ENCODE measurements around the gene FBN1. TPM values are rescaled to one million over a fixed set of nuclear protein-coding genes. Genes with fewer than 3 reads are reported as not detected.

The FBN1 gene
- total RNA-seq, 2 experiments from 2014 or later = 1.1 to 1.6 TPM

DNA sequence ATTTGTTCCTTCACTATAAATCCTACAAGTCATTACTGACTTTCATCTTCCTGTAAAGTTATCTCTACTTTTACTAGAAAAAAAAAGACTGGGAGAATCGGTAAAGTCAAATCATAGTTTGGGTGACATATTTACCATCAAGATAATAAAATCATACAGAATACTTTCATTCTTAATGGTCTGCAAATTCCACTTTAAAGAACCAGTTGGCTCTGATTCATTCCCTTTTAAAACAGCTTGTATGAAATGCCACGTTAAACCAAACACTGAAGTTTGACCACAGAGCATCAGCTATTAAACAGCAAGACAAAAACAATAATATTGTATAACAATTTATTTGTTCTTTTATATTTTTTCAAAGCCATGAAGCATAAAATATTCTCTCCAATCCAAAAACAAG lies 100.7 kb downstream of the FBN1 start:
- H3K27ac Mint-ChIP-seq = no peak overlapping the region
- peaks cover 6% of the 10 kb centered on the region for H3K27me3 Mint-ChIP-seq
- no peak overlapping the region for H3K4me3 Mint-ChIP-seq
- ChIA-PET POLR2A (no interaction called here), CTCF (no interaction called here)
- no peak for DNase-seq
- no peaks in the 10 kb centered on the region for H3K4me1 Mint-ChIP-seq
- H3K9me3 Mint-ChIP-seq = no peaks in the 10 kb centered on the region
- H3K36me3 Mint-ChIP-seq (ENCODE audit: low read depth) = no peaks in the 10 kb centered on the region

DNA sequence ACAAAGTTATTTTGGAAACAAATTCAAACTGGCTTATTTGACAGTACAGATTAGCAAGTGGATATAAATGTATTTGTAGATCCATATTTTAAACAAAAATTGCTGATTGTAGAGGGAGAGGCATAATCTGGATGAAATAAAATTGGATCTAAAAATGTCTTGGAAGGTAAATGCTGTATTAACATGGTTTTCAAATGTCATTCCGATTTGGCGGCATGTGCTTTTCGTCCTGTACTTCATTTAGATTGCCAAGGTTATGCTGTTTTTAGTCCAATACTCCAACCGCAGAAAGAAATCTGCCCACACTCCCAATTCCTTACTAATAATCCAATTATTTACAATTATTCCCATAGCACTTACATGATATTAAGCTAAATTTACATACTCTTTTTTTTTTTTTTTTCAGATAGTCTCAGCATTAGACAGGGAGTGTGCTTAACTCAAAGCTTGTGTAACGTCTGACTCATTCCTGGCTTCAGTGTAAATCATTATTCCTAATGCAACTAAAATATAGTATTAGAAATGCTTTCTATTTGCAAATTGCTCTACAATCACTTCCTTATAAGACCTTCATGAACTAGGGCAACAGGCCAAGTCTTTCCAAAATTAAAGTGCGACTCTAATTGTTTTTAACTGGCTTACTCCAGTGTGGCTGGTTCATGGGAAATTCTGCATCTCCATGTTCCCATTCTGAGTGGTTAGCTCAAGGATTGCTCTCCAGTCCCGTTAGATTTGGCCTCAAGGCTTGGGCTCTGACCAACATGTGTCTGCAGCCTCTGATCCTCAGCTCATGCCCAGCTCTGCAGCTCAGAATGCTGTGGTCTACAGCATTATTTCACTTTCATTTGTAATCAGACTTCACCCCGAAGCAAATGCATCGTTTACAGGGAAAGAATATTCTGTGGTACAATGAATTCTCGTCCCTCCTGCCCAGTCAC lies 103.9 kb downstream of the FBN1 start:
- Mint-ChIP-seq H3K27ac (no peak overlapping the region), H3K4me1 (no peaks in the 10 kb centered on the region), H3K9me3 (no peaks in the 10 kb centered on the region), H3K4me3 (no peak overlapping the region), H3K27me3 (peaks cover 6% of the 10 kb centered on the region), H3K36me3 (ENCODE audit: low read depth) (no peaks in the 10 kb centered on the region)
- no peak for DNase-seq
- POLR2A ChIA-PET = no interaction called here
- CTCF ChIA-PET = no interaction called here

DNA sequence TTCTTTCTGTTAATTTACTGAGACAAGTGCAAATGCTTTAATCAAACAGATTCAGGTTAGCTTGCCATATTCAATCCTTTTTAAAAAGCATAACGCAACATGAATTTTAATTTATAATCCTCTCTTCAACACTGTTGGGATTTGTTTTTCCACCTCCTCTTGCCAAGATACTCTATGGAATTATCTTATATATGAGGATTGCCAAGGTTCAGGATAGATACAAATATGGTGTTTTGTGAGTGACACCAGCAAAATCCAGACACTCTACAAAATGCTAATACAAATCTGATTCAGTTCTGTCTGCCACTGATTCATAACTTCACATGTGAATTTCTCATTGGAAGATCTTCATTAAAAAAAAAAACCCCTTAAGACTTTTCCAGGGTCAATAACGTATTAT lies 104.8 kb downstream of the FBN1 start:
- ChIA-PET POLR2A (no interaction called here), CTCF (no interaction called here)
- Mint-ChIP-seq H3K4me1 (no peaks in the 10 kb centered on the region), H3K9me3 (no peaks in the 10 kb centered on the region), H3K27me3 (peaks cover 6% of the 10 kb centered on the region), H3K27ac (no peak overlapping the region), H3K4me3 (no peak overlapping the region), H3K36me3 (ENCODE audit: low read depth) (no peaks in the 10 kb centered on the region)
- DNase-seq = no peak

DNA sequence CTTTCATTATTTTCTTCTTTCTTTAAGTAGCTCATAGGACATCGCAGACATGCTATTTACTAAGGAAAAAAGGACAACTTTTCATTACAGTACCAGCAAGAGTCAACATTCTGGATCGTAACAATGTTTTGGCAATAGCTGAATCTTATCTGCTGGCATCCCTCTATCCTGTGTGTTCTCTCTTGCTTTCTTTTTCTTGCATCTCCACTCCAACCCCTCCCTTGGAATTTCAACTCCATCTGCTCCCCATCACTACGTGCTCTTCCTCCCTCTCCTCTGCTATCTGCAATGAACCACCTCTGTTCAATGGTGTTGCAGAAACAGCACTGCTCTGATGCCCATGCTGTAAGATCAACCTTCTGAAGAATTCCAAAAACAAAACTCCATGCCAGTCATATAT lies 106.6 kb downstream of the FBN1 start:
- ChIA-PET POLR2A (no interaction called here), CTCF (no interaction called here)

DNA sequence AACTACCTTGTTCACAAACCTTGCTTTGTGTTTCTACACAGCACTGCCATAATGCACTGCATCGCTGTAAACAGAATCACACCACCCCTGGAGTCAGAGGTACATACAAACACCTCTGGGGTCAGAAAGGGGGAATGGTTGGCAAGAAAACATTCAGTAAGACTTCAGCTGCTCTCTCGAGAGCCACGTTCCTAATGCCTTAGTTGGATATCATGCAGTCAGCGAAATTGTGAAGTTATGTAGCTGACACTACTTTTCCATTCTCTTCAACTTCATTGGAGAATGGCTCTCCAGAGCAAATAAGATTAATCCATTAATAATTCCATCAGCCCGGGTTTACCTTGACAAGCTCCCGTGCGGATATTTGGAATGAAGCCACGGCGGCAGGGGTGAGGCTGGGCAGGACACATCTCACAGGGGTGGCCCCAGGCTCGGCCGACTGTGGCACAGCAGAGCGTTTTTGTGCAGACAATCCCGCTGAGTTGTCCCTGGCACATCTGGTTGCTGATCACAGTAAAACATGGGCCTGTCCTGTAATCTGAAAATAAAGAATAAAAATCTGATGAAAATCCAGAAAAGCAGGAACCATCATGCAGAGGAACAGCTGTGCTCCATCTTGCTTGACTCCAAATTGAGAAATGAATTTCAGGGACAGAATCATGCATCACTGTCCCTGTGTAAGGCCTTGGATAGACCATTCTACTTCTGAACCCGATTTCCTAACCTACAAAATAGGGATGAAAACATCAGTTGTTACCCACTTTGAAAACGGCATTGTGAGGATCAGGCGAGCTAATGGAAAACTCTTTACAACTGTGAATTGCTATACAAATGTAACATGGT lies 108.0 kb downstream of the FBN1 start:
- DNase-seq = no peak
- CTCF ChIA-PET = no interaction called here
- Mint-ChIP-seq H3K9me3 (no peaks in the 10 kb centered on the region), H3K27ac (no peak overlapping the region), H3K27me3 (peaks cover 4% of the 10 kb centered on the region), H3K4me3 (no peak overlapping the region), H3K36me3 (ENCODE audit: low read depth) (no peaks in the 10 kb centered on the region), H3K4me1 (no peaks in the 10 kb centered on the region)
- POLR2A ChIA-PET = no interaction called here

More for the DNA sequence above, 106.6 kb downstream of the FBN1 start:
- Mint-ChIP-seq H3K9me3 (no peaks in the 10 kb centered on the region), H3K27ac (no peak overlapping the region), H3K27me3 (peaks cover 6% of the 10 kb centered on the region), H3K36me3 (ENCODE audit: low read depth) (no peaks in the 10 kb centered on the region), H3K4me3 (no peak overlapping the region), H3K4me1 (no peaks in the 10 kb centered on the region)
- DNase-seq = no peak

DNA sequence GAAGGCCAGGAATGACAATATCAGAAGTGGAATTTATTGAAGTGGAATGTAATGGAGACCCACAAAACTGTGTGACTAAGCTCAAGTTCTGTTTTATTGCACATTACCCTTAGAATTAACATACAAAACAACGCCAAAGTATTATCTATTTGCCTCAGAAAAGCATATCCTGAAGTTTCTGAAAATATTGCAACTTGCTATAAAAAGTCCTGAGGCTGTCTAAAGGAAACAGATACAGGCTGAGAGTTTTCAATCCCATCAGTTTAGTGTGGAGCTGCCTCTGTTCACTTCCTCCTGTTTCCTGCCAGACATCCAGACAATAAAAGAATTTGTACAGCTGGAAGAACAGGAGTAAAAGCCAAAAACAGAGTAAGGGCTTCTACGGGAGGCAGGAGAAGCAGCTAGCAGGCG lies 108.8 kb downstream of the FBN1 start:
- ChIA-PET CTCF (no interaction called here), POLR2A (no interaction called here)
- Mint-ChIP-seq H3K4me3 (no peak overlapping the region), H3K27ac (no peak overlapping the region), H3K36me3 (ENCODE audit: low read depth) (no peaks in the 10 kb centered on the region), H3K9me3 (no peaks in the 10 kb centered on the region), H3K4me1 (no peaks in the 10 kb centered on the region), H3K27me3 (peaks cover 4% of the 10 kb centered on the region)
- DNase-seq = no peak

DNA sequence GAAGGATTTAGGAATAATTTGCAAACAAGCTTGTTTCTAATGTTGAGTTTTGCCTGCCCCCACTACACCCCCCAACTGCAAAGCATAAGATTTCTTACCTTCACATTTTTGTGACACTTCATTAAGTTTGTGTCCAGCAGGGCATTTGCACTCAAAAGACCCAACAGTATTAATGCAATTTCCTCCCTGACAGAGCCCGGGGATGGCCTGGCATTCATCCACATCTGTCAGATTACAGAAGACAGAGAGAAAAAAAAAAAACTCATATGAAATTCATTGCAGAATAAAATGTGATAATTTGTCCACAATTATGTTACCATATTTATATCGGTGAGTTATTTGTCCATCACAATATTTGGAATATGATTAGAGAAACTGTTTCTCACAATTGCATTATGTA lies 111.5 kb downstream of the FBN1 start:
- POLR2A ChIA-PET = no interaction called here
- Mint-ChIP-seq H3K27ac (no peak overlapping the region), H3K36me3 (ENCODE audit: low read depth) (no peaks in the 10 kb centered on the region), H3K4me1 (no peaks in the 10 kb centered on the region), H3K4me3 (no peak overlapping the region), H3K27me3 (no peaks in the 10 kb centered on the region), H3K9me3 (no peaks in the 10 kb centered on the region)
- CTCF ChIA-PET = no interaction called here
- no peak for DNase-seq

DNA sequence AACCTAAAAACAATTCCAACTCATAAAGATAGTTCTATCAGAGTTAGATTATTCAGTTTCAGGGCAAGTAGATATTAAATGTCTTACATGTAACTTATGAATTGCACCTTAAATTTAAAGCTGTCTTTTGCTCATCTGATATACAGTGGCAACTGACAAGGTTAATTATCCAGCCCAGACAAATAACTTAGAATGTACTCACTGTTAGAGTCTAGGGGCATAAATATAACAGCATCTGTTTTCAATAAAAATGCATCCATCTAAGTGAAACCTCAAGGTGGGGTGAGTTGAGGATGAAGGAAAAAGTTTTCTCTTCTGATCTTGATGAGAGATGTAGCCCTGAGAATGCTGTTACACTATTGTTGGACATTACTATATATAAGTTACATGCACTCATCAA lies 112.6 kb downstream of the FBN1 start:
- Mint-ChIP-seq H3K36me3 (ENCODE audit: low read depth) (no peaks in the 10 kb centered on the region), H3K9me3 (no peaks in the 10 kb centered on the region), H3K27me3 (no peaks in the 10 kb centered on the region), H3K4me1 (no peaks in the 10 kb centered on the region), H3K27ac (no peak overlapping the region), H3K4me3 (no peak overlapping the region)
- ChIA-PET POLR2A (no interaction called here), CTCF (no interaction called here)
- no peak for DNase-seq

DNA sequence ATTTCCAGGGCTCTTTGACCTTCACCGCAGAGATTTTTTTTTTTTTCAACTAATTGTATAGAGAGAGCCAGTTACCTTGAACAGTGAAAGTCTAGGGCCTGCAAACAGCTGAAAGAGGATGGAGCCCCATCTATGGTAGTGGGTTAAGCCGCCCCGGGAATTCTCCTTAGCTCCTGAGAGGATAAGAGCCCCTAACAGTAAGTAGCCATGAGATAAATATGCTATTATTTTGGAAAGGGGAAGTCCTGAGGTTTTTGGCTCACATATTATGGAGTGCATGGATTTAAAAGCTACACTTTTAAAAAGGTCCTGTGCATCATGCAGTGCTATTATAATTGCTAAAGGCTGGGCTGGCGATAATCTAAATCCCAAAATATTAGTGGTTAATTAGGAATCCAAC lies 115.0 kb downstream of the FBN1 start:
- Mint-ChIP-seq H3K27me3 (no peaks in the 10 kb centered on the region), H3K9me3 (no peaks in the 10 kb centered on the region), H3K4me3 (no peak overlapping the region), H3K27ac (no peak overlapping the region), H3K4me1 (no peaks in the 10 kb centered on the region), H3K36me3 (ENCODE audit: low read depth) (no peaks in the 10 kb centered on the region)
- ChIA-PET CTCF (no interaction called here), POLR2A (no interaction called here)
- DNase-seq = no peak

DNA sequence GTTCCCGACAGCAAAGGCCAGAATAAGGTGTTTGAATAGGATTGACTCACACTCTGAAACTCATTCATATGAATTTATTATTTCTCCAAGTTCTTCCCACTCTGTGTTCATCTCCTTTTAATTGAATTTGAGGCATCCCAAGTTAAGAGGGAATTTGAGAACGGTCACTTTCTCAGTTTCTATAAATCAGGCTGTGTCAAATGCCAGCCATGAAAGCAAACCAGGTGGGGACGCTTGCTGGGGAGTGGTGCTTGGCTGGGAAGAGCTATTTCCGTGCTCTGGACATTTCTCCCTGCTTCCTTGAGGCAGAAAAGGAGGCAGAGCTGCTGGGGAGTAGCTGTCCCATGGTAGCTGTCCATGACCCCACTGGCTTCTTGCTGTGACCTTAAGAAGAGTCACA lies 116.6 kb downstream of the FBN1 start:
- Mint-ChIP-seq H3K27me3 (no peaks in the 10 kb centered on the region), H3K9me3 (no peaks in the 10 kb centered on the region)

DNA sequence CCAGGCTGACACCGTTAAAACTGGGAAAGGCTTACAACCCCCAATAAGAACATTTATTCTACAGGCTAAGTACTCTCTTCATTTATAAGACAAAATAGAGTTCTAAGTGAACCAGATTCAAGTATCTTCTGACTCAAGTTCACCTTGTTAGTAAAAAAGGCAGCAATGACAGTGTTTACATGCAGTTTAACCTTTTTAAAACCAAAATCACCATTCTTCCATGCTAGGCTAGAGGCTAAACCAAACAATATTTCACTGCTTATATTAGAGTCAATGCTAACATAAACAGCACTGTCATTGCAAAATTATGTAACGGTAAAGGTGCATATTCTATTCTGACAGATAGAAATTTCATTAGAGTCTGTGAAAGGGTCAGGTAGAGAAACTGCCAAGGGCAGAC lies 118.0 kb downstream of the FBN1 start:
- DNase-seq = no peak
- Mint-ChIP-seq H3K36me3 (ENCODE audit: low read depth) (no peaks in the 10 kb centered on the region), H3K27ac (no peak overlapping the region), H3K9me3 (no peaks in the 10 kb centered on the region), H3K27me3 (no peaks in the 10 kb centered on the region), H3K4me3 (no peak overlapping the region), H3K4me1 (no peaks in the 10 kb centered on the region)
- POLR2A ChIA-PET = no interaction called here
- CTCF ChIA-PET = interaction anchor here (0.7 kb wide), 1 partner anchor 10 kb away, joined by 3 read pairs; no protein-coding TSS in a partner anchor

More for the DNA sequence above, 116.6 kb downstream of the FBN1 start:
- Mint-ChIP-seq H3K36me3 (ENCODE audit: low read depth) (no peaks in the 10 kb centered on the region), H3K4me3 (no peak overlapping the region), H3K27ac (no peak overlapping the region), H3K4me1 (no peaks in the 10 kb centered on the region)
- no peak for DNase-seq
- ChIA-PET CTCF (interaction anchor here (0.6 kb wide), 1 partner anchor 206 kb away, joined by 3 read pairs; no protein-coding TSS in a partner anchor), POLR2A (no interaction called here)

DNA sequence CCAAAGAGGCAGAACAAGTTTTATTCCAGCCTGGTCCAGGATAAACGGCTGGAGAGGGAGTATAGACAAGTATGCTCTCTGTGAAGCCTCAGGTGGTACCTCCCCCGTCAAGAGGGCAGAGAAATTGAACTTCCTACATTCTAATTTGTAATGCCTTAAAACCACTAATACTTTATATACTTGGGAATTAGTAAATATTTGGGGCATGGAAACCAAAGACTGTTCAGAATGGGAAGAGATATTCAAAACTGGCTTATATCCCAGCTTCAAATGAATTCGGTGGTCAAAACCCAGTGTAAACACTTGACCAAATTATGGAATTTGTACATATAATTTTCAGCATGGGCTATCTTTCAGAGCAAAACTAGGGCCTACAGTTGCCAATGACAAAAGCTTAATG lies 122.6 kb downstream of the FBN1 start:
- no peak for DNase-seq
- no peaks in the 10 kb centered on the region for H3K36me3 Mint-ChIP-seq (ENCODE audit: low read depth)
- no peaks in the 10 kb centered on the region for H3K4me1 Mint-ChIP-seq
- H3K27ac Mint-ChIP-seq = no peak overlapping the region
- H3K9me3 Mint-ChIP-seq = no peaks in the 10 kb centered on the region
- H3K4me3 Mint-ChIP-seq = no peak overlapping the region
- ChIA-PET CTCF (no interaction called here), POLR2A (no interaction called here)
- H3K27me3 Mint-ChIP-seq = no peaks in the 10 kb centered on the region

DNA sequence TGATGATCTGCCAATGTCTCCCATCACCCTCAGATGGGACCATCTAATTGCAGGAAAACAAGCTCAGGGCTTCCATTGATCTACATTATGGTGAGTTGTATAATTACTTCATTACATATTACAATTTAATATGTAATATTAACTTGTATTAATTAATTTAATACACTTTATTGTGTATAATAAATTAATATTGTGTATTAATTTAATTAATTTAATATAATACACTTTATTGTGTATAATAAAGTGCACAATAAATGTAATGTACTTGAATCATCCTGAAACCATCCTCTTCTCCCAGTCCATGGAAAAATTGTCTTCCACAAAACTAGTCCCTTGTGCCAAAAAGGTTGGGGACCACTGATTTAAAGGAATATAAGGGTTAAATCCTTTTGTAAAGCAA lies 123.4 kb downstream of the FBN1 start:
- H3K9me3 Mint-ChIP-seq = no peaks in the 10 kb centered on the region
- H3K27me3 Mint-ChIP-seq = no peaks in the 10 kb centered on the region
- no peaks in the 10 kb centered on the region for H3K4me1 Mint-ChIP-seq
- no peak overlapping the region for H3K4me3 Mint-ChIP-seq
- H3K27ac Mint-ChIP-seq = no peak overlapping the region
- H3K36me3 Mint-ChIP-seq (ENCODE audit: low read depth) = no peaks in the 10 kb centered on the region
- DNase-seq = no peak
- ChIA-PET POLR2A (no interaction called here), CTCF (no interaction called here)

Measured in activated CD4-positive, alpha-beta T cell treated with anti-CD3 and anti-CD28 coated beads, Interleukin-2, amount 10 ng/mL, durations not matched to agents 7 days and 5 days (primary cell).